Neural cell (in vitro differentiated cells): Measurements from ENCODE around the gene PPOX.

ENCODE experiments used
- CTCF ChIP-seq: fragments of 450-650 bp; IDR thresholded peaks from 2 replicates; pipeline ENCODE4 v1.5.1; 2014; ENCODE audit warnings: antibody characterized with exemption, mild to moderate bottlenecking, moderate library complexity; ENCODE audit not compliant: poor library complexity, severe bottlenecking
- EP300 ChIP-seq: fragments of 450-650 bp; conservative IDR thresholded peaks from 2 replicates; pipeline ENCODE4 v1.6.1; 2014; ENCODE audit warnings: antibody characterized with exemption, mild to moderate bottlenecking, moderate library complexity; ENCODE audit not compliant: poor library complexity, severe bottlenecking
- MXI1 ChIP-seq: fragments of 450-650 bp; conservative IDR thresholded peaks from 2 replicates; pipeline ENCODE4 v1.6.1; 2014; ENCODE audit warnings: antibody characterized with exemption, mild to moderate bottlenecking; ENCODE audit not compliant: poor library complexity, severe bottlenecking

- TF ChIP-seq MXI1, result no peak
- TF ChIP-seq EP300, result no peak
- no peak for TF ChIP-seq CTCF
These were observed 13.5 kb downstream of the PPOX start for GRCh38 chr1:161179698-161180097.
